ENCODE data around the gene GRIK4. TPM values are rescaled to one million over a fixed set of nuclear protein-coding genes. Genes with fewer than 3 reads are reported as not detected.
"Not testable (repeated sequence)": the region's sequence is repeated elsewhere in the genome, so short reads cannot be mapped to it uniquely, and the experiment has no call there.

GRIK4 gene
- total RNA-seq, 1 donor from 2014 or later, result 0.89 TPM

DNA sequence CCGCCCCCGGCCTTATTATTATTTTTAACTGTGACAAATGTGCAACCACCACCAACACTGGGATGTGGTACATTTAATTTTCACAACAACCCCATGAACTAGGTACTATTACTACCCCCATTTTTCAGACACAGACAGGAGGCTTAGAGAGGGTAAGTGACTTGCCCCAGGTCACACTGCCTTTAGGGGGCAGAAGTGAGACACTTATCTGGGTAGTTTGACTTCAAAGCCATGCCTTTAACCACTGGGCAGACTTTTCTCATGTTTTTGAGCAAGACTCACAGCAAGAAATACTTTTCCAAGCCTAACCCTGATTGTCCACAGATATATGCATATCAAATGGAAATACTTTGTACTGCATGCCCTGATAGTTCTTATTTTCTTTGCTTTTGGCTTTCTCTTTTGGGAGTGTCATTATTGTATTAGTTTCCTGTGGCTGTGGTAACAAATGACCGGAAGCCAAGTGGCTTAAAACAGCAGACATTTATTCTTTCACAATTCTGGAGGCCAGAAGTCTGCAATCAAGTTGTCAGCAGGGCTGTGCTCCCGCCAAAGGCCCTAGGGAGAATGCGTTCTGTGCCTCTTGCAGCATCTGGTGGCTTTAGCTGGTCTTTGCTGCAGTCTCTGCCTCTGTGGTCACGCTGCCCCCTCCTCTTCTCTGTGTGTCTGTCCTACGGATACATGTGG is 110.8 kb downstream of the GRIK4 start:
- H3K9me3 Mint-ChIP-seq, result peaks cover 19% of the 10 kb centered on the region
- peaks cover 4% of the 10 kb centered on the region for H3K27me3 Mint-ChIP-seq (ENCODE audit: low read depth)
- peaks cover 6% of the 10 kb centered on the region for H3K4me1 Mint-ChIP-seq
- no peak for DNase-seq (ENCODE audit: low read depth, low spot score)
- TF ChIP-seq, protein P1, sequence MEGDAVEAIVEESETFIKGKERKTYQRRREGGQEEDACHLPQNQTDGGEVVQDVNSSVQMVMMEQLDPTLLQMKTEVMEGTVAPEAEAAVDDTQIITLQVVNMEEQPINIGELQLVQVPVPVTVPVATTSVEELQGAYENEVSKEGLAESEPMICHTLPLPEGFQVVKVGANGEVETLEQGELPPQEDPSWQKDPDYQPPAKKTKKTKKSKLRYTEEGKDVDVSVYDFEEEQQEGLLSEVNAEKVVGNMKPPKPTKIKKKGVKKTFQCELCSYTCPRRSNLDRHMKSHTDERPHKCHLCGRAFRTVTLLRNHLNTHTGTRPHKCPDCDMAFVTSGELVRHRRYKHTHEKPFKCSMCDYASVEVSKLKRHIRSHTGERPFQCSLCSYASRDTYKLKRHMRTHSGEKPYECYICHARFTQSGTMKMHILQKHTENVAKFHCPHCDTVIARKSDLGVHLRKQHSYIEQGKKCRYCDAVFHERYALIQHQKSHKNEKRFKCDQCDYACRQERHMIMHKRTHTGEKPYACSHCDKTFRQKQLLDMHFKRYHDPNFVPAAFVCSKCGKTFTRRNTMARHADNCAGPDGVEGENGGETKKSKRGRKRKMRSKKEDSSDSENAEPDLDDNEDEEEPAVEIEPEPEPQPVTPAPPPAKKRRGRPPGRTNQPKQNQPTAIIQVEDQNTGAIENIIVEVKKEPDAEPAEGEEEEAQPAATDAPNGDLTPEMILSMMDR (conservative IDR thresholded peaks at IDR 0.05), result peak; percentile 31
- H3K4me3 Mint-ChIP-seq, result no peak overlapping the region
- no peak overlapping the region for H3K27ac Mint-ChIP-seq (ENCODE audit: unreplicated experiment)
- H3K36me3 Mint-ChIP-seq (ENCODE audit: low read depth), result peaks cover 7% of the 10 kb centered on the region

DNA sequence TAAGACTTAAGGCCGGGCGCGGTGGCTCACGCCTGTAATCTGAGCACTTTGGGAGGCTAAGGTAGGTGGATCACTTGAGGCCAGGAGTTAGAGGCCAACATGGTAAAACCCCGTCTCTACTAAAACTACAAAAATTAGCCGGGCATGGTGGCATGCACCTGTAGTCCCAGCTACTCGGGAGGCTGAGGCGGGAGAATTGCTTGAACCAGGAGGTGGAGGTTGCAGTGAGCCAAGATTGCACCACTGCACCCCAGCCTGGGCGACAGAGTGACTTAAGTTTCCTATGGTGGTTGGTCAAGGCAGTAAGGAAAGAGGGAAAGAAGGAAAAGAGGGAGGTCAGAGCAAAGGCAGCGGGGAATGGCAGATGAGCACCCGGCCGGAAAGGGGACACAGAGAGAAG is 113.4 kb downstream of the GRIK4 start:
- H3K9me3 Mint-ChIP-seq; H3K27me3 Mint-ChIP-seq (ENCODE audit: low read depth); H3K4me1 Mint-ChIP-seq; H3K27ac Mint-ChIP-seq (ENCODE audit: unreplicated experiment); DNase-seq (ENCODE audit: low read depth, low spot score); H3K4me3 Mint-ChIP-seq; H3K36me3 Mint-ChIP-seq (ENCODE audit: low read depth): not testable (repeated sequence)

DNA sequence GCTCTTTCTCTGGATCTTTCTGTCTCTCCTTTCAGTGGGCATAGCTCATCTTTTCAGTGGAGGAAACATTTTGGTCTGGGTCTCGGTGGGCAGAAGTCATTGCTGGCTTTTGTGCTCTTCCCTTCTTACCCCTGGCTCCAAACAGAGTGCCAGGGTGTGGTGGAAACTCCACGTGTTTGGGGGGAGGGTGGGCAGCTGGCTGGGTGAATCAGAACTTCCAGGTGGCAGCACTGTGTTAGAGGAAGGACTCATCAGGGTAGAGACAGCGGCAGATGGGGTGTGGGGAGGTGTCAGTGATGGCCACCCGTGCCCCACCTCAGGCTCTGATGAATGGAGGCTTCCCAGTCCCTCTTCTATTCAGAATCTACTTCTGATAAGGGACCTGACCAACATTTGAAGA is 114.0 kb downstream of the GRIK4 start:
- H3K27ac Mint-ChIP-seq (ENCODE audit: unreplicated experiment), result no peak overlapping the region
- no peaks in the 10 kb centered on the region for H3K36me3 Mint-ChIP-seq (ENCODE audit: low read depth)
- no peak overlapping the region for H3K4me3 Mint-ChIP-seq
- TF ChIP-seq, protein P1 (conservative IDR thresholded peaks at IDR 0.05), result no peak
- no peaks in the 10 kb centered on the region for H3K9me3 Mint-ChIP-seq
- DNase-seq (ENCODE audit: low read depth, low spot score), result no peak
- H3K27me3 Mint-ChIP-seq (ENCODE audit: low read depth), result peaks cover 6% of the 10 kb centered on the region
- peaks cover 12% of the 10 kb centered on the region for H3K4me1 Mint-ChIP-seq

DNA sequence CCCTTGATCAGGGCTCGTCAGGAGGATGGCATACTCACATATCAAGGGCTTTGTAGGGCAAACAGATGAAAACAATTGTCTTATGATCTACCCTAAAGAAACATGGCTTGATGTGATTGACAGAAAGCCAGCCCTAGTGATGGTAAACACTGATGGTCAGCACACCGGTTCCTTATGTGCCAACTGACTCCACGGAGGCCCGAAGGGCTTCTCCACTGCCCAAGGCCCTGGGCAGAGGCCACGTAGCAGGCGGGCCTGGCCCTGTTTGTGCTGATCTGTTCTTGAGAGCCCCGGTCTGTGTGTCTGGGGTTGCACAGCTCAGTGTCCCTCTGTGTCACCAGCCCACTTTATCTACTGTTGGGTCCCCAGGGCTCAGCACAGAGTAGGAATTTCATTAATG is 115.2 kb downstream of the GRIK4 start:
- Mint-ChIP-seq H3K4me3 (no peak overlapping the region), H3K27me3 (ENCODE audit: low read depth) (peaks cover 6% of the 10 kb centered on the region), H3K36me3 (ENCODE audit: low read depth) (no peaks in the 10 kb centered on the region), H3K9me3 (no peaks in the 10 kb centered on the region), H3K27ac (ENCODE audit: unreplicated experiment) (no peak overlapping the region), H3K4me1 (peaks cover 20% of the 10 kb centered on the region)
- no peak for DNase-seq (ENCODE audit: low read depth, low spot score)
- TF ChIP-seq, protein P1 (conservative IDR thresholded peaks at IDR 0.05), result no peak

DNA sequence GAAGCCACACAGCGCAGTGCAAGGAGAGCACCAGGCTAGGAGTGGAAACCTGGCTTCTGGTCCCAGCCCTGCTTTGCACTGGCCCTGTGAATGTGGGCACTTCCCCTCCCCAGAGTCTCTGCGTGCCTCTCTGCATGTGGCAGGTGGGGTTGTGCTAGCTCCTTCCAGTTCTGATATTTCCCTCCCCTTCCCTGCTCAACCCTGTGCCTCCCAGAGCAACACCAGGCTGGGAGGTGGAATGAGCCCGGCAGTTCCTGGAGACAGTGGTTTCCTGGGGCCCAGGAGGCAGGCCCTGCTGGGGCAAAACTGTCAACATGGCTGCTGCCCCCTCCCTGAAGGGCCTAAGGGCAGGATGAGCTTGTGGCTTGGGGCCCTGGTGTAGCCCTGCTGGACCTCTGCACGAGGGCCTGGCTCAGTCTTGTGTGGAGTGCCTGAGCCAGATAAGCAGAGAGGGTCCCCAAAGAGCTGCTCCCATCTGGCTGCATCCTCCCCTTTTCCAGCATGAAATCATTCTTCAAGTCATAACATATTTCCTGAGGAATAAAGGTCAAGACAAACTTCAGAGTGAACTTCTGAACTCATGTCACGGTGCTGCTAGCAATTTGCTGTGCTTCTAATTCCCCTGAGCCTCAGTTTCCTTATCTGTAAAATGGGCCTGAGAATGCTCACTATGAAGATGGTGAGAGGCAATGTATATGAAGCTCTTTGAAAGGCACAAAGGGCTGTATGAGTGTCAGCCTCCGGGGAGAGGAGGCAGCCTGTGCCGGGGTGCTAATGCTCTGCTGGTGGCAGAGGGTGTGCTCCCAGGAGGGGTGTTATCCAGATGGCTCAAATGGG is 116.0 kb downstream of the GRIK4 start:
- no peak for DNase-seq (ENCODE audit: low read depth, low spot score)
- peaks cover 18% of the 10 kb centered on the region for H3K4me1 Mint-ChIP-seq
- no peaks in the 10 kb centered on the region for H3K36me3 Mint-ChIP-seq (ENCODE audit: low read depth)
- H3K9me3 Mint-ChIP-seq, result no peaks in the 10 kb centered on the region
- peaks cover 6% of the 10 kb centered on the region for H3K27me3 Mint-ChIP-seq (ENCODE audit: low read depth)
- no peak overlapping the region for H3K27ac Mint-ChIP-seq (ENCODE audit: unreplicated experiment)
- H3K4me3 Mint-ChIP-seq, result no peak overlapping the region
- TF ChIP-seq, protein P1 (conservative IDR thresholded peaks at IDR 0.05), result no peak
